PC-3 (cell line): Measurements from ENCODE around the gene SLC6A11. TPM values are rescaled to one million over a fixed set of nuclear protein-coding genes. Genes with fewer than 3 reads are reported as not detected.
A peak's percentile ranks its signal among the peaks of the same experiment; 100 is the strongest.

ENCODE experiments used
- ATAC-seq: fragments of 200-7000 bp; cut with Tn5 transposase; 2 replicates; pipeline ENCODE4 v1.9.1; 2020; ENCODE audit warnings: mild to moderate bottlenecking, moderate library complexity
- BruUV-seq: library from RNA; stranded (reverse); fragments of 400-500 nt; replicated peaks from 2 replicates; lab custom pipeline; 2021; lab: Mats Ljungman, UMichigan
- CTCF ChIA-PET: fragments of 300-600 bp; sonication (Branson Sonifier 250); formaldehyde crosslinking; loops from one replicate; lab custom pipeline; 2022; ENCODE audit warnings: antibody characterized with exemption; lab: Charles Lee
- POLR2A ChIA-PET: fragments of 300-600 bp; sonication (Branson Sonifier 250); formaldehyde crosslinking; loops from one replicate; lab custom pipeline; 2022; ENCODE audit warnings: antibody characterized with exemption; ENCODE audit not compliant: unreplicated experiment; lab: Charles Lee
- DNase-seq: peaks from one replicate; pipeline ENCODE4 v3.0.0-alpha.2; 2015
- H2AFZ ChIP-seq: fragments of 300-600 bp; sonication (generic); 2 replicates; pipeline ENCODE4 v1.6.0; 2016; ENCODE audit warnings: antibody characterized with exemption, low read length
- H3F3A ChIP-seq: fragments of 300-600 bp; sonication (generic); one replicate; pipeline ENCODE4 v1.6.0; 2017; ENCODE audit warnings: antibody characterized with exemption, low read length, control low read depth, mild to moderate bottlenecking; ENCODE audit not compliant: unreplicated experiment
- H3K27ac ChIP-seq: fragments of 300-600 bp; sonication (generic); 2 replicates; pipeline ENCODE4 v1.5.1; 2016; ENCODE audit warnings: mild to moderate bottlenecking, low read length
- H3K27me3 ChIP-seq: fragments of 300-600 bp; sonication (generic); 2 replicates; pipeline ENCODE4 v1.6.1; 2016; ENCODE audit warnings: low read length, mixed read lengths
- H3K36me3 ChIP-seq: fragments of 300-600 bp; sonication (generic); 2 replicates; pipeline ENCODE4 v1.6.1; 2016; ENCODE audit warnings: low read depth, mixed run types, low read length, mixed read lengths
- H3K4me1 ChIP-seq: fragments of 300-600 bp; sonication (generic); 2 replicates; pipeline ENCODE4 v1.5.1; 2016; ENCODE audit warnings: low read length; ENCODE audit not compliant: insufficient read depth
- H3K4me2 ChIP-seq: fragments of 300-600 bp; sonication (generic); 2 replicates; pipeline ENCODE4 v1.6.0; 2016; ENCODE audit warnings: low read length
- H3K4me3 ChIP-seq: fragments of 300-600 bp; sonication (generic); 2 replicates; pipeline ENCODE4 v1.5.1; 2016; ENCODE audit warnings: mild to moderate bottlenecking, low read length, mixed read lengths
- H3K79me2 ChIP-seq: fragments of 300-600 bp; sonication (generic); 2 replicates; pipeline ENCODE4 v1.6.1; 2017; ENCODE audit warnings: low read length, mixed read lengths
- H3K9ac ChIP-seq: fragments of 300-600 bp; sonication (generic); 2 replicates; pipeline ENCODE4 v1.6.0; 2016; ENCODE audit warnings: mild to moderate bottlenecking, low read length
- H3K9me2 ChIP-seq: fragments of 300-600 bp; sonication (generic); replicated peaks from 2 replicates; pipeline ENCODE4 v1.6.1; 2016; ENCODE audit warnings: mixed run types, low read length, mixed read lengths
- H3K9me3 ChIP-seq: fragments of 300-600 bp; sonication (generic); 2 replicates; pipeline ENCODE4 v1.6.1; 2016; ENCODE audit warnings: low read length, mixed read lengths
- H4K20me1 ChIP-seq: fragments of 300-600 bp; sonication (generic); 2 replicates; pipeline ENCODE4 v1.6.1; 2016; ENCODE audit warnings: low read length, mixed read lengths
- EZH2 ChIP-seq: fragments of 300-600 bp; sonication (generic); IDR thresholded peaks from one replicate; pipeline ENCODE4 v1.6.1; 2017; ENCODE audit warnings: antibody characterized with exemption, mild to moderate bottlenecking, low read length; ENCODE audit not compliant: unreplicated experiment
- EZH2phosphoT487 ChIP-seq: fragments of 300-600 bp; sonication (generic); IDR thresholded peaks from 2 replicates; pipeline ENCODE4 v1.6.1; 2018; ENCODE audit warnings: mild to moderate bottlenecking, antibody characterized with exemption, low read length, borderline replicate concordance
- intact Hi-C: fragments of 100-400 bp; cut with micrococcal nuclease; formaldehyde crosslinking; loops from 2 replicates; pipeline ENCODE4 v1.9.0; 2023
- total RNA-seq: library from RNA; depleted of rRNA; stranded (reverse); fragments of >200 nt; gene quantifications from 2 replicates; pipeline ENCODE4 v1.2.3, GENCODE V29; 2014
- TF ChIP-seq, protein P1 (sequence below): fragments of 300-600 bp; sonication (generic); conservative IDR thresholded peaks from 2 replicates; pipeline ENCODE4 v1.5.1; 2017; ENCODE audit warnings: antibody characterized with exemption, low read depth, mild to moderate bottlenecking, low read length

The SLC6A11 gene
- total RNA-seq, 1 experiment from 2014 or later, result 34.0 TPM

DNA sequence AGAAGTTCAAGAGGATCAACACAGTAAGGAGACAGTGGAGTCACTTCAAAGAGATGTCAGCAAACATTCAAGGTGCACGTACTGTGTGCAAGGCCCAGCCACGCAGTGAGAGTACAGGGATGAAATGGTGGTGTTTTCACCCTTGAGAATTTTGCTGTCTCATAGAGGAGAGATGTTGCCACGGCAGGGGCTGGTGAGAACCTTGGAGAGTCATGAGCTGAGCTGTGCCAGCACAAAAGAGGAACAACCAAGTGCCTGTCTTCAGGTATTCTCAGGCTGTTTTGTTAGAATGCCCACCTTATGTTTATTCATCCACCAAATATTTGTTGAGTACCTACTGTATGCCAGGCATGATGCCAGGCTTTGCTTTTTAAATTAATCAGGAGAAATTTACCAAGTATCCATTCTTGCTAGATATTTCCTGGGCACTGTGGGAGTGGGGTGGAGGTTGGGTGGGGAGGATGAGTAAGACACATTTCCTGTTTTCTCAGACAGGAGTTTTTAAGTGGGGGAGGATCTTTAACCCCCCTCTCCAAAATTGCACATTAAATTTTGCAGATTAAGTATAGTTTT lies 72.6 kb downstream of the SLC6A11 start:
- Histone ChIP-seq H3K9me3 (peaks cover 7% of the 10 kb centered on the region; the same call in 1 of the 2 replicates), H3K36me3 (peaks cover 20% of the 10 kb centered on the region), H2AFZ (no peak overlapping the region), H4K20me1 (no peaks in the 10 kb centered on the region), H3K27me3 (no peaks in the 10 kb centered on the region), H3K4me1 (peaks cover 19% of the 10 kb centered on the region), H3K79me2 (no peaks in the 10 kb centered on the region), H3K4me3 (no peak overlapping the region), H3K9ac (no peak overlapping the region), H3K27ac (no peak overlapping the region; the same call in 1 of the 2 replicates), H3F3A (no peaks in the 10 kb centered on the region), H3K9me2 (no peaks in the 10 kb centered on the region), H3K4me2 (peak overlapping the region; percentile 20; the same call in 1 of the 2 replicates)
- no TSS peak for BruUV-seq
- intact Hi-C loops, result loop anchor here (10.0 kb wide), 1 partner anchor 74 kb away; the partner anchor contains the start of gene SLC6A11
- CTCF ChIA-PET, result interaction anchor here (0.6 kb wide), 1 partner anchor 337 kb away, joined by 3 read pairs; no protein-coding TSS in a partner anchor
- POLR2A ChIA-PET, result no interaction called here
- peak; percentile 40 for ATAC-seq
- TF ChIP-seq, protein P1, sequence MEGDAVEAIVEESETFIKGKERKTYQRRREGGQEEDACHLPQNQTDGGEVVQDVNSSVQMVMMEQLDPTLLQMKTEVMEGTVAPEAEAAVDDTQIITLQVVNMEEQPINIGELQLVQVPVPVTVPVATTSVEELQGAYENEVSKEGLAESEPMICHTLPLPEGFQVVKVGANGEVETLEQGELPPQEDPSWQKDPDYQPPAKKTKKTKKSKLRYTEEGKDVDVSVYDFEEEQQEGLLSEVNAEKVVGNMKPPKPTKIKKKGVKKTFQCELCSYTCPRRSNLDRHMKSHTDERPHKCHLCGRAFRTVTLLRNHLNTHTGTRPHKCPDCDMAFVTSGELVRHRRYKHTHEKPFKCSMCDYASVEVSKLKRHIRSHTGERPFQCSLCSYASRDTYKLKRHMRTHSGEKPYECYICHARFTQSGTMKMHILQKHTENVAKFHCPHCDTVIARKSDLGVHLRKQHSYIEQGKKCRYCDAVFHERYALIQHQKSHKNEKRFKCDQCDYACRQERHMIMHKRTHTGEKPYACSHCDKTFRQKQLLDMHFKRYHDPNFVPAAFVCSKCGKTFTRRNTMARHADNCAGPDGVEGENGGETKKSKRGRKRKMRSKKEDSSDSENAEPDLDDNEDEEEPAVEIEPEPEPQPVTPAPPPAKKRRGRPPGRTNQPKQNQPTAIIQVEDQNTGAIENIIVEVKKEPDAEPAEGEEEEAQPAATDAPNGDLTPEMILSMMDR, result no peak
- TF ChIP-seq EZH2, result no peak
- no peak for TF ChIP-seq EZH2phosphoT487
- peak; percentile 58 for DNase-seq

DNA sequence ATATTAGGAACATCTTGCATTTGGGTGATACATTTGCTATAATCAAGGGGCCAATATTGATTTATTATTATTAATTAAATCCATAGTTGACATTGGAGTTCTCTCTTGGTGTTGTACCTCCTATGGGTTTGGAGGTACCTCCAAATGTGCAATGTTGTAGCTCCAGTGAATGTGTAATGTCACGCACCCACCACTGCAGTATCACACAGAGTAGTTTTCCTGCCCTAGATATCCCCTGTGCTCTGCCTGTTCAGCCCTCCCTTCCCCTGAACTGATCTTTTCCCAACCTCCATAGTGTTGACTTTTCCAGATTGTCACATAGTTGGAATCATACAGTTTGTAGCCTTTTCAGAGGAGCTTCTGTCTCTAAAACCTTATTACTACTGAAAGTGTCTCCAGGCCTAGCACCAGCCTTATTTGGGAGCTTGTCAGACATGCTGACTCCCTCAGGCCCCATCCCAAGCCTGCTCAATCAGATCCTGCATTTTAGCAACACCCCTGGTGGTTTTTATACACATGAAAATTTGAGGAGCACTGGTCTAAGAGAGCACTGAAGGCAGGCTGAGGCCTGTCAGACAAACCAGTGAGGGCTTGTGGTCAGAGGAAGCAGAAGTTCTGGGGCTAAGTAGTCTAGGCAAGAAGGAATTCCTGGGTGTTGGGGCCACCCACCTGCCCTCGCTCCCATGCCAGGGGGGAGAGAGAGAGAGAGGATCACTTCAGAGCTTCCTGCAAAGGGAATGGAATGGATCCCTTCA lies 73.4 kb downstream of the SLC6A11 start:
- Histone ChIP-seq H3K4me2 (no peak overlapping the region), H3K27me3 (no peaks in the 10 kb centered on the region), H3K4me1 (peaks cover 11% of the 10 kb centered on the region), H3K4me3 (no peak overlapping the region), H3K9me3 (peaks cover 7% of the 10 kb centered on the region; the same call in 1 of the 2 replicates), H3K79me2 (no peaks in the 10 kb centered on the region), H2AFZ (no peak overlapping the region), H3K36me3 (peaks cover 20% of the 10 kb centered on the region), H4K20me1 (no peaks in the 10 kb centered on the region), H3F3A (no peaks in the 10 kb centered on the region), H3K27ac (no peak overlapping the region), H3K9ac (no peak overlapping the region), H3K9me2 (no peaks in the 10 kb centered on the region)
- POLR2A ChIA-PET, result no interaction called here
- CTCF ChIA-PET, result no interaction called here
- BruUV-seq, result no TSS peak
- TF ChIP-seq EZH2phosphoT487, result no peak
- TF ChIP-seq, protein P1, result no peak
- no peak for TF ChIP-seq EZH2
- no peak; the same call in 1 of the 2 replicates for ATAC-seq
- intact Hi-C loops, result loop anchor here (10.0 kb wide), 1 partner anchor 75 kb away; the partner anchor contains the start of gene SLC6A11
- DNase-seq, result no peak
